OCI-LY3 (cell line): Measurements from ENCODE around the gene IL17B.

Source experiments
- H2AFZ ChIP-seq: fragments of 200-600, 300-600 bp; shearing (Covaris generic); 2 replicates; pipeline ENCODE4 v1.6.0; 2014; ENCODE audit warnings: antibody characterized with exemption, low read depth, low read length
- H3K27ac ChIP-seq: fragments of 200-600, 300-600 bp; sonication (generic); 2 replicates; pipeline ENCODE4 v1.5.1; 2014; ENCODE audit warnings: mild to moderate bottlenecking, low read length, moderate library complexity, mixed read lengths
- H3K27me3 ChIP-seq: fragments of 200-600, 300-600 bp; sonication (generic); 2 replicates; pipeline ENCODE4 v1.6.1; 2014; ENCODE audit warnings: low read depth, low read length, mixed read lengths
- H3K36me3 ChIP-seq: fragments of 200-600, 300-600 bp; sonication (generic); replicated peaks from 2 replicates; pipeline ENCODE3; 2014; ENCODE audit warnings: low read depth, low read length, mixed read lengths
- H3K4me1 ChIP-seq: fragments of 300-600, 200-600 bp; sonication (generic); 2 replicates; pipeline ENCODE4 v1.6.1; 2014; ENCODE audit warnings: low read length, mixed read lengths
- H3K4me2 ChIP-seq: fragments of 200-600, 300-600 bp; sonication (generic); 2 replicates; pipeline ENCODE4 v1.6.1; 2014; ENCODE audit warnings: low read length, mixed read lengths
- H3K4me3 ChIP-seq: fragments of 300-600, 200-600 bp; sonication (generic); 2 replicates; pipeline ENCODE4 v1.5.1; 2014; ENCODE audit warnings: antibody characterized with exemption, mild to moderate bottlenecking, low read length, moderate library complexity
- H3K79me2 ChIP-seq: fragments of 300-600, 200-600 bp; shearing (Covaris generic); 2 replicates; pipeline ENCODE4 v1.6.1; 2014; ENCODE audit warnings: mild to moderate bottlenecking, low read length, mixed read lengths
- H3K9ac ChIP-seq: fragments of 300-600, 200-600 bp; shearing (Covaris generic); 2 replicates; pipeline ENCODE4 v1.6.0; 2014; ENCODE audit warnings: mild to moderate bottlenecking, low read length, moderate library complexity
- H3K9me3 ChIP-seq: fragments of 200-600, 300-600 bp; shearing (Covaris generic); 2 replicates; pipeline ENCODE4 v1.6.1; 2014; ENCODE audit warnings: low read length, mixed read lengths; ENCODE audit not compliant: insufficient read depth
- H4K20me1 ChIP-seq: fragments of 200-600, 300-600 bp; sonication (generic); 2 replicates; pipeline ENCODE4 v1.6.1; 2016; ENCODE audit warnings: low read length, mixed read lengths; ENCODE audit not compliant: insufficient read depth
- EZH2phosphoT487 ChIP-seq: fragments of 200-600 bp; shearing (Covaris generic); IDR thresholded peaks from 2 replicates; pipeline ENCODE4 v1.6.1; 2018; ENCODE audit warnings: antibody characterized with exemption, mixed run types, low read depth
- TF ChIP-seq, protein P1 (sequence below): fragments of 200-600, 300-600 bp; sonication (generic); IDR thresholded peaks from 2 replicates; pipeline ENCODE4 v1.5.1; 2014; ENCODE audit warnings: antibody characterized with exemption, low read length, low read depth

IL17B gene

DNA sequence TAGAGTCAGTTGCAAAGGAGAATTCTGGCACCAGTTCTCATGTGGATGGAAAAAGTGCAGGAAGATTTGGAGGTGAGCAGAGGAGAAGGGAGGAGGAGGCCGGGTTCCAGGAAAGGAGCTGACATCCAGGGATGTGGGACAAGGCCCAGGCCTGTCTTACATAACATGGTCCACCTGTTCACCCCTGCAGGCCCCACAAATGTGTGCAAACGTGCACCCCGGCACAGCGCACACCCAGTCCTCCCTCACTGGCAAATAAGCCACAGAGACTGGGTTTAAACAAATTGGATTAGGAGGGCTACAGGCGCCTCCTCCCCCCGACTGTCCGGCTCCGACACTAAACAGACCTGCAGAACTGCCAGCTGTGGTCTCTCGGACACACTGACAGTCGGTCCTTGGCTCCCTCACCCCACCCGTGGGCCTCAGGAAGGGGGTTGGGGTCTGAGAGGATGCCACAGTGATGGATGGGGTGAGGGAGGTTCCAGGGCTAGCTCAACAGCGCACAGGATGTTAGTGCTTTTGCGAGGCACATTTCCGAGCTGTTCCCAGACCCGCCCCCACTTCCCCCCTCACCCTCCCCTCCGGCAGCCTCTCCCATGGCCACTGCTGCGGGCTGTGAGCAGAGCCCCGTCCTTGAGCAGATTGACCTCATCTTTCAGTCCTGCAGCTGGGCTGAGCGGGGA lies 43.4 kb upstream of the IL17B start:
- Histone ChIP-seq H4K20me1 (no peaks in the 10 kb centered on the region), H3K4me3 (no peak overlapping the region)
- TF ChIP-seq, protein P1, sequence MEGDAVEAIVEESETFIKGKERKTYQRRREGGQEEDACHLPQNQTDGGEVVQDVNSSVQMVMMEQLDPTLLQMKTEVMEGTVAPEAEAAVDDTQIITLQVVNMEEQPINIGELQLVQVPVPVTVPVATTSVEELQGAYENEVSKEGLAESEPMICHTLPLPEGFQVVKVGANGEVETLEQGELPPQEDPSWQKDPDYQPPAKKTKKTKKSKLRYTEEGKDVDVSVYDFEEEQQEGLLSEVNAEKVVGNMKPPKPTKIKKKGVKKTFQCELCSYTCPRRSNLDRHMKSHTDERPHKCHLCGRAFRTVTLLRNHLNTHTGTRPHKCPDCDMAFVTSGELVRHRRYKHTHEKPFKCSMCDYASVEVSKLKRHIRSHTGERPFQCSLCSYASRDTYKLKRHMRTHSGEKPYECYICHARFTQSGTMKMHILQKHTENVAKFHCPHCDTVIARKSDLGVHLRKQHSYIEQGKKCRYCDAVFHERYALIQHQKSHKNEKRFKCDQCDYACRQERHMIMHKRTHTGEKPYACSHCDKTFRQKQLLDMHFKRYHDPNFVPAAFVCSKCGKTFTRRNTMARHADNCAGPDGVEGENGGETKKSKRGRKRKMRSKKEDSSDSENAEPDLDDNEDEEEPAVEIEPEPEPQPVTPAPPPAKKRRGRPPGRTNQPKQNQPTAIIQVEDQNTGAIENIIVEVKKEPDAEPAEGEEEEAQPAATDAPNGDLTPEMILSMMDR: no peak
- no peak for TF ChIP-seq EZH2phosphoT487

DNA sequence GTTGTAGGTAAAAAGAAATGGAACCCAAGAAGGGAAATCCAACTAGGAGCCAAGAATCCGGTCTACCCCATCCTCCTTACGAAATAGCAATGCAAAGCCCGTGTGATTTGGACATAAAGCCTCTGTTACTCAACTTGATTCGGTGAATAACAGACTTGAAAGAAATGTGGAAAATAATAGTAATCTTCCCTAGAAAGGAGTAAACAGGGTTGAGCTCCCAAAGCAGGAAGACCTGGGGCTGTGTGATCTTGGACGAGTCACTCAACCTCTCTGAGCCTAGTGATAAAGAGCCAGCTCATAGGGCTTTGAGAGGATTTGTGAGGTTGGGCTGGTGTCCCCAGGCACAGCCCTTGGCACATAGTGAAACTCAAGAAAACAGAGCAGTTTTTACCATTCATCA lies 42.7 kb upstream of the IL17B start:
- Histone ChIP-seq H2AFZ (no peak overlapping the region), H3K36me3 (no peaks in the 10 kb centered on the region), H3K4me2 (no peak overlapping the region), H3K4me3 (no peak overlapping the region), H3K9me3 (no peaks in the 10 kb centered on the region), H3K4me1 (no peaks in the 10 kb centered on the region), H3K27ac (no peak overlapping the region), H3K27me3 (0 out of 2 replicates have a peak, but pooled peaks cover 3% of the 10 kb centered on the region), H3K79me2 (no peaks in the 10 kb centered on the region), H3K9ac (no peak overlapping the region), H4K20me1 (no peaks in the 10 kb centered on the region)
- TF ChIP-seq, protein P1: no peak
- TF ChIP-seq EZH2phosphoT487: no peak

More for the DNA sequence above, 43.4 kb upstream of the IL17B start:
- H3K36me3 ChIP-seq: no peaks in the 10 kb centered on the region
- H3K9me3 ChIP-seq: no peaks in the 10 kb centered on the region
- no peak overlapping the region for H3K4me2 ChIP-seq
- H3K9ac ChIP-seq: no peak overlapping the region
- no peak overlapping the region for H2AFZ ChIP-seq
- H3K27ac ChIP-seq: no peak overlapping the region
- H3K4me1 ChIP-seq: no peaks in the 10 kb centered on the region
- 0 out of 2 replicates have a peak, but pooled peaks cover 3% of the 10 kb centered on the region for H3K27me3 ChIP-seq
- H3K79me2 ChIP-seq: no peaks in the 10 kb centered on the region

DNA sequence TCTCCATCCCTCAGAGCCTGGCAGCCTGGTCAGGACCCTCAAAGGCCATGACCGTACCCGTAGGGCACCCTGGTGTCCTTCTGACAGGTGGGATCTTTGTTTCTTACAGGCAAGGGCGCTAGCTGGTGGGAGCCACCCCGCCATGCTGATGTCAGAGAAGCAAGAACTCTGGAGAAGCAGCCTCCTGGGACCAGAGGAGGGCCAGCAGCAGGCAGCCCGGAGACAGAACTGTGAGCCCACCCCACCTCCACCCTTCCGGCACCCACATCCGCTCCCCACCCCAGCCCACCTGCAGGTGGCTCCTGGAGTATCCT lies 42.2 kb upstream of the IL17B start:
- 0 out of 2 replicates have a peak, but pooled peaks cover 3% of the 10 kb centered on the region for H3K27me3 ChIP-seq
- no peak overlapping the region for H3K9ac ChIP-seq
- no peaks in the 10 kb centered on the region for H3K9me3 ChIP-seq
- no peaks in the 10 kb centered on the region for H3K36me3 ChIP-seq
- TF ChIP-seq, protein P1: no peak
- no peak for TF ChIP-seq EZH2phosphoT487
- H4K20me1 ChIP-seq: no peaks in the 10 kb centered on the region
- no peak overlapping the region for H3K4me2 ChIP-seq
- no peak overlapping the region for H2AFZ ChIP-seq
- no peaks in the 10 kb centered on the region for H3K4me1 ChIP-seq
- no peak overlapping the region for H3K27ac ChIP-seq
- H3K4me3 ChIP-seq: no peak overlapping the region
- no peaks in the 10 kb centered on the region for H3K79me2 ChIP-seq

- Histone ChIP-seq H3K4me2 (no peak overlapping the region), H3K4me1 (no peaks in the 10 kb centered on the region), H3K9ac (no peak overlapping the region), H3K79me2 (no peaks in the 10 kb centered on the region), H3K4me3 (no peak overlapping the region), H3K9me3 (no peaks in the 10 kb centered on the region), H4K20me1 (no peaks in the 10 kb centered on the region), H3K27me3 (0 out of 2 replicates have a peak, but pooled peaks cover 3% of the 10 kb centered on the region), H2AFZ (no peak overlapping the region), H3K27ac (no peak overlapping the region), H3K36me3 (no peaks in the 10 kb centered on the region)
- TF ChIP-seq, protein P1: no peak
- TF ChIP-seq EZH2phosphoT487: no peak
These were observed 41.7 kb upstream of the IL17B start for GRCh38 chr5:149420545-149421371.
